Activated T-helper 17 cell treated with anti-CD3 and anti-CD28 coated beads, Interleukin-2, amount 50 U/mL, for 72 hours (primary cell): ENCODE data around the gene PRL. TPM values are rescaled to one million over a fixed set of nuclear protein-coding genes. Genes with fewer than 3 reads are reported as not detected.

Source experiments
- ATAC-seq: fragments of 150-1000 bp; cut with Tn5 transposase; replicated peaks from 2 replicates; pipeline ENCODE4 v1.10.0; 2021; ENCODE audit warnings: mild to moderate bottlenecking, moderate library complexity
- H3K27ac Mint-ChIP-seq: one replicate; pipeline ENCODE4 v1.8.0; 2022; ENCODE audit warnings: mixed read lengths
- H3K27me3 Mint-ChIP-seq: one replicate; pipeline ENCODE4 v1.8.0; 2022; ENCODE audit warnings: mixed read lengths
- H3K36me3 Mint-ChIP-seq: one replicate; pipeline ENCODE4 v1.8.0; 2022; ENCODE audit warnings: low read depth, mild to moderate bottlenecking, mixed read lengths
- H3K4me1 Mint-ChIP-seq: one replicate; pipeline ENCODE4 v1.8.0; 2022; ENCODE audit warnings: mixed read lengths
- H3K4me3 Mint-ChIP-seq: one replicate; pipeline ENCODE4 v1.8.0; 2022; ENCODE audit warnings: mild to moderate bottlenecking, mixed read lengths
- H3K9me3 Mint-ChIP-seq: one replicate; pipeline ENCODE4 v1.8.0; 2022; ENCODE audit warnings: mixed read lengths
- total RNA-seq, 2 donors: library from RNA; stranded (reverse); gene quantifications; one replicate each; pipeline ENCODE4 v1.2.3, GENCODE V29; 2022

Gene PRL
- total RNA-seq, 2 donors from 2014 or later = not detected

GRCh38 chr6:22263748-22264147 is 33.1 kb downstream of the PRL start:
- Mint-ChIP-seq H3K27ac (no peak overlapping the region), H3K4me1 (no peaks in the 10 kb centered on the region), H3K9me3 (peaks cover 5% of the 10 kb centered on the region), H3K36me3 (no peaks in the 10 kb centered on the region), H3K4me3 (no peak overlapping the region), H3K27me3 (no peaks in the 10 kb centered on the region)
- no peak for ATAC-seq

- no peak overlapping the region for H3K4me3 Mint-ChIP-seq
- peaks cover 9% of the 10 kb centered on the region for H3K9me3 Mint-ChIP-seq
- no peaks in the 10 kb centered on the region for H3K27me3 Mint-ChIP-seq
- H3K4me1 Mint-ChIP-seq = no peaks in the 10 kb centered on the region
- ATAC-seq = no peak
- no peak overlapping the region for H3K27ac Mint-ChIP-seq
- no peaks in the 10 kb centered on the region for H3K36me3 Mint-ChIP-seq
These were observed 42.0 kb downstream of the PRL start for GRCh38 chr6:22254886-22255285.

- Mint-ChIP-seq H3K27me3 (no peaks in the 10 kb centered on the region), H3K4me1 (no peaks in the 10 kb centered on the region), H3K9me3 (peaks cover 9% of the 10 kb centered on the region), H3K36me3 (no peaks in the 10 kb centered on the region), H3K27ac (no peak overlapping the region), H3K4me3 (no peak overlapping the region)
- ATAC-seq = no peak
These were observed 42.7 kb downstream of the PRL start for GRCh38 chr6:22253955-22254655.

- ATAC-seq = no peak
- no peaks in the 10 kb centered on the region for H3K36me3 Mint-ChIP-seq
- no peak overlapping the region for H3K27ac Mint-ChIP-seq
- no peak overlapping the region for H3K4me3 Mint-ChIP-seq
- peaks cover 9% of the 10 kb centered on the region for H3K9me3 Mint-ChIP-seq
- H3K4me1 Mint-ChIP-seq = no peaks in the 10 kb centered on the region
- no peaks in the 10 kb centered on the region for H3K27me3 Mint-ChIP-seq
These were observed 45.5 kb downstream of the PRL start for GRCh38 chr6:22251348-22251747.

- no peaks in the 10 kb centered on the region for H3K36me3 Mint-ChIP-seq
- no peak overlapping the region for H3K27ac Mint-ChIP-seq
- H3K27me3 Mint-ChIP-seq = no peaks in the 10 kb centered on the region
- no peak overlapping the region for H3K4me3 Mint-ChIP-seq
- ATAC-seq = no peak
- no peaks in the 10 kb centered on the region for H3K4me1 Mint-ChIP-seq
- H3K9me3 Mint-ChIP-seq = peaks cover 9% of the 10 kb centered on the region
These were observed 46.4 kb downstream of the PRL start for GRCh38 chr6:22250486-22250885.

GRCh38 chr6:22249711-22250350 is 47.0 kb downstream of the PRL start:
- Mint-ChIP-seq H3K36me3 (no peaks in the 10 kb centered on the region), H3K4me3 (no peak overlapping the region), H3K4me1 (no peaks in the 10 kb centered on the region), H3K27me3 (no peaks in the 10 kb centered on the region), H3K27ac (no peak overlapping the region), H3K9me3 (peaks cover 12% of the 10 kb centered on the region)
- ATAC-seq = no peak

- Mint-ChIP-seq H3K27me3 (no peaks in the 10 kb centered on the region), H3K27ac (no peak overlapping the region), H3K9me3 (peaks cover 12% of the 10 kb centered on the region), H3K4me3 (no peak overlapping the region), H3K4me1 (no peaks in the 10 kb centered on the region), H3K36me3 (no peaks in the 10 kb centered on the region)
- no peak for ATAC-seq
These were observed 48.1 kb downstream of the PRL start for GRCh38 chr6:22248513-22249308.

GRCh38 chr6:22247916-22248482 is 48.8 kb downstream of the PRL start:
- Mint-ChIP-seq H3K4me3 (no peak overlapping the region), H3K27ac (no peak overlapping the region), H3K27me3 (no peaks in the 10 kb centered on the region), H3K36me3 (no peaks in the 10 kb centered on the region), H3K9me3 (peaks cover 12% of the 10 kb centered on the region), H3K4me1 (no peaks in the 10 kb centered on the region)
- ATAC-seq = no peak

- no peaks in the 10 kb centered on the region for H3K4me1 Mint-ChIP-seq
- H3K27me3 Mint-ChIP-seq = no peaks in the 10 kb centered on the region
- ATAC-seq = no peak
- no peak overlapping the region for H3K27ac Mint-ChIP-seq
- H3K36me3 Mint-ChIP-seq = no peaks in the 10 kb centered on the region
- H3K9me3 Mint-ChIP-seq = peaks cover 17% of the 10 kb centered on the region
- no peak overlapping the region for H3K4me3 Mint-ChIP-seq
These were observed 56.8 kb downstream of the PRL start for GRCh38 chr6:22240025-22240424.

GRCh38 chr6:22239261-22239921 is 57.4 kb downstream of the PRL start:
- H3K27ac Mint-ChIP-seq = no peak overlapping the region
- H3K36me3 Mint-ChIP-seq = no peaks in the 10 kb centered on the region
- no peak overlapping the region for H3K4me3 Mint-ChIP-seq
- H3K4me1 Mint-ChIP-seq = no peaks in the 10 kb centered on the region
- ATAC-seq = no peak
- no peaks in the 10 kb centered on the region for H3K27me3 Mint-ChIP-seq
- peaks cover 21% of the 10 kb centered on the region for H3K9me3 Mint-ChIP-seq

- H3K4me3 Mint-ChIP-seq = no peak overlapping the region
- H3K9me3 Mint-ChIP-seq = peaks cover 22% of the 10 kb centered on the region
- H3K27me3 Mint-ChIP-seq = no peaks in the 10 kb centered on the region
- H3K36me3 Mint-ChIP-seq = no peaks in the 10 kb centered on the region
- ATAC-seq = no peak
- H3K27ac Mint-ChIP-seq = no peak overlapping the region
- H3K4me1 Mint-ChIP-seq = no peaks in the 10 kb centered on the region
These were observed 58.0 kb downstream of the PRL start for GRCh38 chr6:22238861-22239260.

GRCh38 chr6:22237526-22237925 is 59.3 kb downstream of the PRL start:
- Mint-ChIP-seq H3K36me3 (no peaks in the 10 kb centered on the region), H3K27ac (no peak overlapping the region), H3K27me3 (no peaks in the 10 kb centered on the region), H3K9me3 (peaks cover 23% of the 10 kb centered on the region), H3K4me3 (no peak overlapping the region), H3K4me1 (no peaks in the 10 kb centered on the region)
- ATAC-seq = no peak
